H9 (cell line): ENCODE results near the gene ADAMTS17. TPM values are rescaled to one million over a fixed set of nuclear protein-coding genes. Genes with fewer than 3 reads are reported as not detected.

ENCODE experiments used
- DNase-seq: peaks from one replicate; pipeline ENCODE4 v3.0.0-alpha.2; 2017
- H2AFZ ChIP-seq: one replicate; pipeline ENCODE4 v1.6.1; 2013; ENCODE audit warnings: mild to moderate bottlenecking, low read length, control low read depth, moderate library complexity
- H2AK5ac ChIP-seq: 2 replicates; pipeline ENCODE4 v1.6.1; 2013; ENCODE audit warnings: low read length, control low read depth, mixed read lengths; ENCODE audit not compliant: insufficient read length
- H2BK120ac ChIP-seq: one replicate; pipeline ENCODE4 v1.6.1; 2013; ENCODE audit warnings: low read depth, mild to moderate bottlenecking, low read length, control low read depth, inconsistent platforms; ENCODE audit not compliant: poor library complexity, severe bottlenecking
- H2BK12ac ChIP-seq: 2 replicates; pipeline ENCODE4 v1.6.1; 2013; ENCODE audit warnings: low read length, control low read depth, mixed read lengths, low read depth; ENCODE audit not compliant: insufficient read length
- H2BK15ac ChIP-seq: 2 replicates; pipeline ENCODE4 v1.6.1; 2013; ENCODE audit warnings: low read depth, low read length, control low read depth
- H2BK20ac ChIP-seq: one replicate; pipeline ENCODE4 v1.6.1; 2013; ENCODE audit warnings: low read depth, mild to moderate bottlenecking, low read length, control low read depth, inconsistent platforms; ENCODE audit not compliant: poor library complexity, severe bottlenecking
- H2BK5ac ChIP-seq: 2 replicates; pipeline ENCODE4 v1.6.1; 2013; ENCODE audit warnings: low read length, control low read depth, mixed read lengths; ENCODE audit not compliant: insufficient read length
- H3K14ac ChIP-seq: 2 replicates; pipeline ENCODE4 v1.6.1; 2013; ENCODE audit warnings: low read length, control low read depth; ENCODE audit not compliant: insufficient read depth
- H3K18ac ChIP-seq: 2 replicates; pipeline ENCODE4 v1.6.1; 2013; ENCODE audit warnings: low read depth, mild to moderate bottlenecking, mixed read lengths, low read length, control low read depth; ENCODE audit not compliant: insufficient read length
- H3K23ac ChIP-seq: 2 replicates; pipeline ENCODE4 v1.6.1; 2013; ENCODE audit warnings: low read length, control low read depth, mixed read lengths, low read depth; ENCODE audit not compliant: insufficient read length
- H3K23me2 ChIP-seq: 2 replicates; pipeline ENCODE4 v1.6.1; 2013; ENCODE audit warnings: low read depth, mild to moderate bottlenecking, mixed read lengths, low read length, control low read depth; ENCODE audit not compliant: insufficient read length, poor library complexity, severe bottlenecking
- H3K27ac ChIP-seq: 2 replicates; pipeline ENCODE4 v1.5.1; 2013; ENCODE audit warnings: low read length, control low read depth, mixed read lengths, low read depth; ENCODE audit not compliant: insufficient read length
- H3K27me3 ChIP-seq: 2 replicates; pipeline ENCODE4 v1.6.1; 2013; ENCODE audit warnings: low read length, control low read depth, inconsistent platforms; ENCODE audit not compliant: insufficient read depth
- H3K4ac ChIP-seq: 2 replicates; pipeline ENCODE4 v1.6.1; 2013; ENCODE audit warnings: low read depth, mild to moderate bottlenecking, control low read depth, inconsistent platforms, low read length, moderate library complexity
- H3K4me1 ChIP-seq: 2 replicates; pipeline ENCODE4 v1.6.1; 2013; ENCODE audit warnings: low read length, control low read depth, inconsistent platforms; ENCODE audit not compliant: insufficient read depth
- H3K4me2 ChIP-seq: 2 replicates; pipeline ENCODE4 v1.6.1; 2013; ENCODE audit warnings: low read length, control low read depth, mixed read lengths; ENCODE audit not compliant: insufficient read length, insufficient read depth
- H3K56ac ChIP-seq: 2 replicates; pipeline ENCODE4 v1.6.1; 2013; ENCODE audit warnings: low read depth, mild to moderate bottlenecking, mixed read lengths, low read length, control low read depth; ENCODE audit not compliant: insufficient read length
- H3K79me1 ChIP-seq: 2 replicates; pipeline ENCODE4 v1.6.1; 2013; ENCODE audit warnings: low read depth, mild to moderate bottlenecking, moderate library complexity, low read length, control low read depth, inconsistent platforms; ENCODE audit not compliant: insufficient read depth, poor library complexity, severe bottlenecking
- H3K79me2 ChIP-seq: 2 replicates; pipeline ENCODE4 v1.6.1; 2013; ENCODE audit warnings: low read length, control low read depth, inconsistent platforms; ENCODE audit not compliant: insufficient read depth
- H3K9ac ChIP-seq: 2 replicates; pipeline ENCODE4 v1.6.1; 2013; ENCODE audit warnings: low read length, control low read depth, mixed read lengths; ENCODE audit not compliant: insufficient read length; ENCODE audit errors: extremely low read depth
- H3K9me3 ChIP-seq: one replicate; pipeline ENCODE4 v1.6.1; 2013; ENCODE audit warnings: low read depth, low read length, inconsistent platforms; ENCODE audit not compliant: control insufficient read depth
- H3T11ph ChIP-seq: one replicate; pipeline ENCODE4 v1.6.1; 2013; ENCODE audit warnings: mild to moderate bottlenecking, low read length, control low read depth, inconsistent platforms
- H4K20me1 ChIP-seq: one replicate; pipeline ENCODE4 v1.6.1; 2013; ENCODE audit not compliant: control insufficient read depth, insufficient read length, insufficient read depth
- H4K5ac ChIP-seq: 2 replicates; pipeline ENCODE4 v1.6.1; 2013; ENCODE audit warnings: low read depth, mild to moderate bottlenecking, mixed read lengths, low read length, control low read depth; ENCODE audit not compliant: insufficient read length
- H4K8ac ChIP-seq: replicated peaks from 2 replicates; pipeline ENCODE4 v1.6.1; 2013; ENCODE audit warnings: low read length, control low read depth, mixed read lengths, low read depth; ENCODE audit not compliant: insufficient read length
- H4K91ac ChIP-seq: 2 replicates; pipeline ENCODE4 v1.6.1; 2013; ENCODE audit warnings: low read depth, mild to moderate bottlenecking, moderate library complexity, mixed read lengths, low read length, control low read depth; ENCODE audit not compliant: insufficient read length
- H3K27ac Mint-ChIP-seq, 3 experiments: 2 replicates in 2 of 3; 3 replicates in 1 of 3; pipeline ENCODE4 v1.8.0; 2020 to 2021; ENCODE audit warnings: mixed read lengths in 3 of 3, mild to moderate bottlenecking in 1 of 3, moderate library complexity in 1 of 3
- H3K27me3 Mint-ChIP-seq: 2 replicates; pipeline ENCODE4 v1.8.0; 2021; ENCODE audit warnings: low read depth, mild to moderate bottlenecking, moderate library complexity, mixed read lengths
- H3K36me3 Mint-ChIP-seq, 3 experiments: 2 replicates in 2 of 3; 3 replicates in 1 of 3; pipeline ENCODE4 v1.8.0; 2020 to 2021; ENCODE audit warnings: low read depth in 3 of 3, mixed read lengths in 3 of 3; ENCODE audit not compliant: insufficient read depth in 1 of 3
- H3K4me1 Mint-ChIP-seq, 2 experiments: 2 replicates each; pipeline ENCODE4 v1.8.0; 2020; ENCODE audit warnings: mixed read lengths in 2 of 2
- H3K4me3 Mint-ChIP-seq, 2 experiments: 2 replicates in 1 of 2; 3 replicates in 1 of 2; pipeline ENCODE4 v1.8.0; 2020 to 2021; ENCODE audit warnings: mild to moderate bottlenecking in 2 of 2, mixed read lengths in 2 of 2, moderate library complexity in 1 of 2
- H3K9me3 Mint-ChIP-seq, 2 experiments: 2 replicates in 1 of 2; 3 replicates in 1 of 2; pipeline ENCODE4 v1.8.0; 2020; ENCODE audit warnings: mild to moderate bottlenecking in 2 of 2, mixed read lengths in 2 of 2, moderate library complexity in 1 of 2
- CTCF ChIP-seq: fragments of 200-600 bp; sonication (generic); conservative IDR thresholded peaks from 3 replicates; pipeline ENCODE4 v1.8.0; 2021; ENCODE audit warnings: antibody characterized with exemption, mild to moderate bottlenecking
- whole genome bisulfite sequencing: extraction: QIAGEN DNeasy Blood & Tissue Kit; methylation state at CpG from one replicate; pipeline ENCODE4 v1.1.7; 2013; ENCODE audit warnings: missing lambda C conversion rate, low lambda C conversion rate, mixed read lengths; ENCODE audit not compliant: insufficient read length; ENCODE audit errors: extremely low coverage; 5-methylcytosine and 5-hydroxymethylcytosine counted together
- total RNA-seq: library from RNA; stranded (reverse); gene quantifications from 2 replicates; pipeline ENCODE4 v1.2.1, GENCODE V29; 2021

ADAMTS17 gene
- total RNA-seq, 1 experiment from 2014 or later, result 2.9 TPM

GRCh38 chr15:100194996-100195395 is 146.8 kb downstream of the ADAMTS17 start:
- Histone ChIP-seq H2AFZ (no peak overlapping the region), H2BK20ac (no peak overlapping the region), H4K5ac (no peak overlapping the region), H3K14ac (no peak overlapping the region; the same call in 1 of the 2 replicates), H2AK5ac (no peak overlapping the region), H4K91ac (no peak overlapping the region), H2BK120ac (no peak overlapping the region), H3K79me1 (no peaks in the 10 kb centered on the region), H2BK15ac (no peak overlapping the region), H3K4me2 (no peak overlapping the region), H3K23me2 (no peaks in the 10 kb centered on the region), H4K20me1 (no peaks in the 10 kb centered on the region), H2BK5ac (no peak overlapping the region), H3K4ac (no peak overlapping the region), H3K23ac (no peak overlapping the region), H3K27ac (no peak overlapping the region), H4K8ac (no peak overlapping the region), H3K9me3 (no peaks in the 10 kb centered on the region), H3K27me3 (no peaks in the 10 kb centered on the region), H3K79me2 (no peaks in the 10 kb centered on the region), H3K56ac (no peak overlapping the region), H3K4me1 (peaks cover 6% of the 10 kb centered on the region; the same call in 1 of the 2 replicates), H2BK12ac (no peak overlapping the region), H3T11ph (no peak overlapping the region), H3K18ac (no peak overlapping the region), H3K9ac (no peak overlapping the region)
- Mint-ChIP-seq H3K27ac (no peak overlapping the region; a peak in 1 of 7 replicates), H3K9me3 (peaks cover 0 to 2% of the 10 kb centered on the region in 2 experiments; a peak in 1 of 5 replicates), H3K4me3 (no peak overlapping the region), H3K4me1 (peaks cover 23 to 36% of the 10 kb centered on the region in 2 experiments), H3K27me3 (peaks cover 6% of the 10 kb centered on the region; the same call in 1 of the 2 replicates), H3K36me3 (no peaks in the 10 kb centered on the region; a peak in 2 of 7 replicates)
- no peak for DNase-seq
- WGBS, result no CpG with 5 or more reads among the region's 10 CpGs
- no peak for TF ChIP-seq CTCF
